ENCODE data around the gene TMEM131. TPM values are rescaled to one million over a fixed set of nuclear protein-coding genes. Genes with fewer than 3 reads are reported as not detected.

TMEM131 gene
- total RNA-seq, 1 donor from 2014 or later = 41.3 TPM

- peaks cover 4% of the 10 kb centered on the region for H3K9me3 Mint-ChIP-seq
- no peak for TF ChIP-seq CTCF (conservative IDR thresholded peaks at IDR 0.05)
- H3K36me3 Mint-ChIP-seq = no peaks in the 10 kb centered on the region
- H3K27me3 Mint-ChIP-seq = no peaks in the 10 kb centered on the region
- no peak for DNase-seq (ENCODE audit: extremely low spot score, unreplicated experiment)
- H3K4me1 Mint-ChIP-seq (ENCODE audit: unreplicated experiment) = no peaks in the 10 kb centered on the region
- no peak overlapping the region for H3K4me3 Mint-ChIP-seq
- no peak overlapping the region for H3K27ac Mint-ChIP-seq
These were observed 21.3 kb upstream of the TMEM131 start for GRCh38 chr2:98016908-98017670.

DNA sequence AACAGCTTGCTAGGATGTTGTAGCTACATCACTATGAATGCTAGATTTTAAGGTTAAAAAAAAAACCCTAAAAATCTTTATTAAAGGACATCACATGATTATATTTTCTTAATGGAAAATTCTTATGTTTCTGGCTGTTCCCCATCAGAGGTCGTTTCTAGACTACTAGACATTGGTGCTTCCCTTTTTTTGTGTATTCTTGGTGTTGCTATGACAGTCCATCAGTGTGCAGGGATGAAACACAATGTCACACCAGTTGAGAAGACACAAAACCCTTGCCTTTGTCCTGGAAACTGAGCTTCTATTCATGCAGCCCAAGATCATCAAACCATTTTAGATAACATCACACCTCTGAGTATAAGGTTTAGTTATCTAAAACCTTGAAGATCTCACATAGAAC, 19.9 kb upstream of the TMEM131 start:
- no peak for DNase-seq (ENCODE audit: extremely low spot score, unreplicated experiment)
- H3K9me3 Mint-ChIP-seq = peaks cover 4% of the 10 kb centered on the region
- H3K36me3 Mint-ChIP-seq = no peaks in the 10 kb centered on the region
- no peak for TF ChIP-seq CTCF (conservative IDR thresholded peaks at IDR 0.05)
- H3K27ac Mint-ChIP-seq = no peak overlapping the region
- no peaks in the 10 kb centered on the region for H3K4me1 Mint-ChIP-seq (ENCODE audit: unreplicated experiment)
- H3K27me3 Mint-ChIP-seq = no peaks in the 10 kb centered on the region
- H3K4me3 Mint-ChIP-seq = no peak overlapping the region

DNA sequence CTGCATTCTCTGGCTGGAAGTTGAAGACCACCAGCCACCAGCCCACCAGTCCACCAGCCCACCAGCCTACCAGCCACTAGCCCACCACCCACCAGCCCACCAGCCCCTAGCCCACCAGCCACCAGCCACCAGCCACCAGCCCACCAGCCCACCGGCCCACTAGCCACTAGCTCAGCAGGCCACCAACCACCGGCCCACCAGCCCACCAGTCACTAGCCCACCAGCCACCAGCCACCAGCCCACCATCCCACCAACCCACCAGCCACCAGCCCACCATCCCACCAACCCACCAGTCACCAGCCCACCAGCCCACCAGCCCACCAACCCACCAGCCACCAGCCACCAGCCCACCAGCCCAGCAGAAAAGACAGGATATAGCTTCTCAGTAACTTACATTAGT, 18.6 kb upstream of the TMEM131 start:
- Mint-ChIP-seq H3K27ac (no peak overlapping the region), H3K9me3 (peaks cover 4% of the 10 kb centered on the region), H3K4me1 (ENCODE audit: unreplicated experiment) (no peaks in the 10 kb centered on the region), H3K4me3 (no peak overlapping the region), H3K36me3 (no peaks in the 10 kb centered on the region), H3K27me3 (no peaks in the 10 kb centered on the region)
- no peak for TF ChIP-seq CTCF (conservative IDR thresholded peaks at IDR 0.05)
- DNase-seq (ENCODE audit: extremely low spot score, unreplicated experiment) = no peak

- DNase-seq (ENCODE audit: extremely low spot score, unreplicated experiment) = no peak
- Mint-ChIP-seq H3K27me3 (no peaks in the 10 kb centered on the region), H3K4me1 (ENCODE audit: unreplicated experiment) (no peaks in the 10 kb centered on the region), H3K4me3 (no peak overlapping the region), H3K9me3 (peaks cover 4% of the 10 kb centered on the region), H3K27ac (no peak overlapping the region), H3K36me3 (no peaks in the 10 kb centered on the region)
- no peak for TF ChIP-seq CTCF (conservative IDR thresholded peaks at IDR 0.05)
These were observed 17.8 kb upstream of the TMEM131 start for GRCh38 chr2:98013407-98014042.

- Mint-ChIP-seq H3K27ac (no peak overlapping the region), H3K27me3 (no peaks in the 10 kb centered on the region), H3K36me3 (no peaks in the 10 kb centered on the region), H3K4me1 (ENCODE audit: unreplicated experiment) (no peaks in the 10 kb centered on the region), H3K9me3 (peaks cover 4% of the 10 kb centered on the region), H3K4me3 (no peak overlapping the region)
- no peak for TF ChIP-seq CTCF (conservative IDR thresholded peaks at IDR 0.05)
- no peak for DNase-seq (ENCODE audit: extremely low spot score, unreplicated experiment)
These were observed 16.8 kb upstream of the TMEM131 start for GRCh38 chr2:98012561-98012991.

All from type B pancreatic cell (in vitro differentiated cells).